ENCODE results near the gene C11orf86.
A peak's percentile ranks its signal among the peaks of the same experiment; 100 is the strongest.
"Not testable (repeated sequence)": the region's sequence is repeated elsewhere in the genome, so short reads cannot be mapped to it uniquely, and the experiment has no call there.

C11orf86 gene

GRCh38 chr11:66967670-66968425, 7.3 kb upstream of the C11orf86 start:
- no peak for DNase-seq

- no peak for DNase-seq
These were observed 5.4 kb upstream of the C11orf86 start for GRCh38 chr11:66969584-66970225.

GRCh38 chr11:66970371-66970806, 4.7 kb upstream of the C11orf86 start:
- DNase-seq: no peak

- DNase-seq: peak; percentile 51
These were observed 4.2 kb upstream of the C11orf86 start for GRCh38 chr11:66970807-66971442.

GRCh38 chr11:66971488-66971887, 3.6 kb upstream of the C11orf86 start:
- no peak for DNase-seq

- no peak for DNase-seq
These were observed 1.0 kb upstream of the C11orf86 start for GRCh38 chr11:66973956-66974580.

GRCh38 chr11:66975405-66976027, 412 bp downstream of the C11orf86 start:
- no peak for DNase-seq

- DNase-seq: peak; percentile 40
These were observed 944 bp downstream of the C11orf86 start for GRCh38 chr11:66976028-66976467.

GRCh38 chr11:66976925-66977324, 1.8 kb downstream of the C11orf86 start:
- DNase-seq: no peak

GRCh38 chr11:66978229-66978628, 3.1 kb downstream of the C11orf86 start:
- no peak for DNase-seq

- no peak for DNase-seq
These were observed 3.6 kb downstream of the C11orf86 start for GRCh38 chr11:66978717-66979116.

GRCh38 chr11:66979336-66979980, 4.4 kb downstream of the C11orf86 start:
- no peak for DNase-seq

GRCh38 chr11:66981976-66982578, 7.0 kb downstream of the C11orf86 start:
- DNase-seq: peak; percentile 6

GRCh38 chr11:66983275-66983924, 8.3 kb downstream of the C11orf86 start:
- no peak for DNase-seq

GRCh38 chr11:66985508-66986177, 10.5 kb downstream of the C11orf86 start:
- no peak for DNase-seq

- no peak for DNase-seq
These were observed 11.1 kb downstream of the C11orf86 start for GRCh38 chr11:66986178-66986545.

- DNase-seq: no peak
These were observed 12.1 kb downstream of the C11orf86 start for GRCh38 chr11:66987158-66987620.

GRCh38 chr11:66987924-66988637, 13.0 kb downstream of the C11orf86 start:
- no peak for DNase-seq

- DNase-seq: not testable (repeated sequence)
These were observed 13.6 kb downstream of the C11orf86 start for GRCh38 chr11:66988741-66989140.

GRCh38 chr11:66989360-66989759, 14.3 kb downstream of the C11orf86 start:
- DNase-seq: not testable (repeated sequence)
